IMR-90 (cell line): ENCODE results near the gene SMARCA4. TPM values are rescaled to one million over a fixed set of nuclear protein-coding genes. Genes with fewer than 3 reads are reported as not detected.

ENCODE experiments used
- ATAC-seq: fragments of 200-7000 bp; cut with Tn5 transposase; 2 replicates; pipeline ENCODE4 v1.9.1; 2020; ENCODE audit warnings: low read depth, mild to moderate bottlenecking, moderate library complexity
- BruUV-seq: library from RNA; stranded (reverse); fragments of 400-500 nt; replicated peaks from 2 replicates; lab custom pipeline; 2021; lab: Mats Ljungman, UMichigan
- CTCF ChIA-PET: fragments of 300-600 bp; formaldehyde crosslinking; extraction: SDS; loops from one replicate; lab custom pipeline; 2021; ENCODE audit warnings: antibody characterized with exemption; lab: Yijun Ruan, JAX
- POLR2A ChIA-PET: fragments of 300-600 bp; sonication (Branson Sonifier 250); formaldehyde crosslinking; loops from one replicate; lab custom pipeline; 2022; ENCODE audit warnings: antibody characterized with exemption; ENCODE audit not compliant: unreplicated experiment; lab: Charles Lee
- DNase-seq: peaks from one replicate; pipeline ENCODE4 v3.0.0; 2013
- H2AFZ ChIP-seq: replicated peaks from 2 replicates; pipeline ENCODE3; 2013; ENCODE audit warnings: low read length, mild to moderate bottlenecking; ENCODE audit not compliant: poor library complexity
- H2AK5ac ChIP-seq: 2 replicates; pipeline ENCODE4 v1.6.1; 2013; ENCODE audit warnings: low read depth, low read length, inconsistent platforms
- H2AK9ac ChIP-seq: replicated peaks from 2 replicates; pipeline ENCODE3; 2013; ENCODE audit warnings: mild to moderate bottlenecking, low read depth, low read length, moderate library complexity; ENCODE audit not compliant: poor library complexity
- H2BK120ac ChIP-seq: 2 replicates; pipeline ENCODE4 v1.6.1; 2013; ENCODE audit warnings: low read depth, low read length, inconsistent platforms
- H2BK15ac ChIP-seq: 3 replicates; pipeline ENCODE4 v1.6.1; 2013; ENCODE audit warnings: low read depth, low read length, inconsistent platforms
- H2BK20ac ChIP-seq: 2 replicates; pipeline ENCODE4 v1.6.1; 2013; ENCODE audit warnings: low read depth, mild to moderate bottlenecking, inconsistent platforms, low read length, moderate library complexity
- H2BK5ac ChIP-seq: 2 replicates; pipeline ENCODE4 v1.6.1; 2013; ENCODE audit warnings: mild to moderate bottlenecking, low read depth, low read length, inconsistent platforms; ENCODE audit not compliant: poor library complexity, severe bottlenecking
- H3K14ac ChIP-seq: replicated peaks from 2 replicates; pipeline ENCODE4 v1.6.1; 2013; ENCODE audit warnings: low read depth, low read length, inconsistent platforms
- H3K18ac ChIP-seq: 2 replicates; pipeline ENCODE4 v1.6.1; 2013; ENCODE audit warnings: low read depth, low read length, control low read depth
- H3K23ac ChIP-seq: 2 replicates; pipeline ENCODE4 v1.6.1; 2013; ENCODE audit warnings: low read depth, low read length, inconsistent platforms
- H3K27ac ChIP-seq: 2 replicates; pipeline ENCODE4 v1.5.1; 2013; ENCODE audit warnings: mild to moderate bottlenecking, control low read depth, low read length; ENCODE audit not compliant: insufficient read depth
- H3K27me3 ChIP-seq: 2 replicates; pipeline ENCODE4 v1.6.1; 2013; ENCODE audit warnings: low read length; ENCODE audit not compliant: control insufficient read depth, insufficient read depth
- H3K36me3 ChIP-seq: 2 replicates; pipeline ENCODE4 v1.6.1; 2013; ENCODE audit warnings: low read length, mixed read lengths; ENCODE audit not compliant: control insufficient read depth, insufficient read depth
- H3K4ac ChIP-seq: 2 replicates; pipeline ENCODE4 v1.6.1; 2013; ENCODE audit warnings: low read depth, low read length, inconsistent platforms
- H3K4me1 ChIP-seq: 2 replicates; pipeline ENCODE4 v1.6.1; 2013; ENCODE audit warnings: low read length, mixed read lengths; ENCODE audit not compliant: control insufficient read depth, insufficient read depth
- H3K4me2 ChIP-seq: 2 replicates; pipeline ENCODE4 v1.6.1; 2013; ENCODE audit warnings: low read depth, mild to moderate bottlenecking, control low read depth, low read length, moderate library complexity
- H3K4me3 ChIP-seq: 2 replicates; pipeline ENCODE4 v1.5.1; 2013; ENCODE audit warnings: low read depth, mild to moderate bottlenecking, control low read depth, low read length, moderate library complexity; ENCODE audit not compliant: insufficient read depth
- H3K56ac ChIP-seq: 2 replicates; pipeline ENCODE4 v1.6.1; 2013; ENCODE audit warnings: low read length, inconsistent platforms; ENCODE audit not compliant: insufficient read depth; ENCODE audit errors: extremely low read depth
- H3K79me1 ChIP-seq, 2 experiments: 2 replicates each; pipeline ENCODE4 v1.6.1; 2013; ENCODE audit warnings: low read length in 2 of 2, inconsistent platforms in 1 of 2, low read depth in 1 of 2
- H3K9ac ChIP-seq: 2 replicates; pipeline ENCODE4 v1.6.1; 2013; ENCODE audit warnings: low read depth, low read length, control low read depth
- H3K9me1 ChIP-seq: 2 replicates; pipeline ENCODE4 v1.6.1; 2013; ENCODE audit warnings: low read length, inconsistent platforms; ENCODE audit not compliant: insufficient read depth
- H3K9me3 ChIP-seq: 2 replicates; pipeline ENCODE4 v1.6.1; 2013; ENCODE audit warnings: low read length; ENCODE audit not compliant: control insufficient read depth, insufficient read depth
- H4K20me1 ChIP-seq: 2 replicates; pipeline ENCODE4 v1.6.1; 2013; ENCODE audit warnings: low read length, inconsistent platforms; ENCODE audit not compliant: insufficient read depth
- H4K5ac ChIP-seq: 2 replicates; pipeline ENCODE4 v1.6.1; 2013; ENCODE audit warnings: mild to moderate bottlenecking, low read depth, low read length, control low read depth
- H4K8ac ChIP-seq, 2 experiments: 2 replicates each; pipeline ENCODE4 v1.6.1; 2013; ENCODE audit warnings: low read depth in 2 of 2, low read length in 2 of 2, control low read depth in 1 of 2, inconsistent platforms in 1 of 2
- H4K91ac ChIP-seq: 2 replicates; pipeline ENCODE4 v1.6.1; 2013; ENCODE audit warnings: low read depth, low read length, inconsistent platforms; ENCODE audit not compliant: insufficient read depth
- BHLHE40 ChIP-seq: fragments of 150-350 bp; IDR thresholded peaks from 2 replicates; pipeline ENCODE4 v1.6.1; 2016; ENCODE audit warnings: mild to moderate bottlenecking, low read depth, low read length
- CEBPB ChIP-seq: IDR thresholded peaks from 2 replicates; pipeline ENCODE4 v1.6.1; 2012; ENCODE audit warnings: low read depth, low read length, improper control_type of control experiment
- MAFK ChIP-seq: IDR thresholded peaks from 2 replicates; pipeline ENCODE4 v1.6.1; 2012; ENCODE audit warnings: low read depth, low read length, improper control_type of control experiment
- NFE2L2 ChIP-seq: fragments of 150-350 bp; IDR thresholded peaks from 2 replicates; pipeline ENCODE4 v1.6.1; 2016; ENCODE audit warnings: low read depth, mild to moderate bottlenecking, low read length
- USF2 ChIP-seq: fragments of 150-350 bp; IDR thresholded peaks from 2 replicates; pipeline ENCODE4 v1.6.1; 2017; ENCODE audit warnings: mild to moderate bottlenecking, antibody characterized with exemption, low read length, low read depth
- WGBS, 2 experiments: methylation state at CpG; one replicate each; pipeline versions ENCODE4 v1.1.5 to v1.1.7; 2013; ENCODE audit warnings: missing lambda C conversion rate in 2 of 2; ENCODE audit not compliant: insufficient read length in 1 of 2; ENCODE audit errors: extremely low coverage in 2 of 2; 5-methylcytosine and 5-hydroxymethylcytosine counted together
- dilution Hi-C: fragments of 300-500 bp; cut with HindIII; formaldehyde crosslinking; loops from one replicate; pipeline ENCODE4 v1.14.3; 2018; ENCODE audit warnings: low sequenced_read_pairs; ENCODE audit not compliant: unreplicated experiment
- in situ Hi-C: fragments of 300-500 bp; cut with MboI; formaldehyde crosslinking; loops from 3 replicates; pipeline ENCODE4 v1.14.3; 2019; ENCODE audit warnings: low sequenced_read_pairs, inconsistent platforms, mixed read lengths
- intact Hi-C: fragments of 100-400 bp; cut with micrococcal nuclease; formaldehyde crosslinking; loops from 2 replicates; pipeline ENCODE4 v1.10.0; 2022
- polyA plus RNA-seq, 3 experiments: library from polyadenylated mRNA; depleted of rRNA; stranded (reverse); fragments of >200 nt; gene quantifications; 2 replicates each; pipeline ENCODE4 v1.2.3, GENCODE V29; 2012; ENCODE audit warnings: low replicate concordance in 1 of 3
- total RNA-seq: library from RNA; depleted of rRNA; stranded (reverse); fragments of >200 nt; gene quantifications from 2 replicates; pipeline ENCODE4 v1.2.3, GENCODE V29; 2012

The SMARCA4 gene
- total and polyA plus RNA-seq, 2 of the 4 experiments (the other 2 are of a cell fraction): 41.4 to 85.6 TPM

DNA sequence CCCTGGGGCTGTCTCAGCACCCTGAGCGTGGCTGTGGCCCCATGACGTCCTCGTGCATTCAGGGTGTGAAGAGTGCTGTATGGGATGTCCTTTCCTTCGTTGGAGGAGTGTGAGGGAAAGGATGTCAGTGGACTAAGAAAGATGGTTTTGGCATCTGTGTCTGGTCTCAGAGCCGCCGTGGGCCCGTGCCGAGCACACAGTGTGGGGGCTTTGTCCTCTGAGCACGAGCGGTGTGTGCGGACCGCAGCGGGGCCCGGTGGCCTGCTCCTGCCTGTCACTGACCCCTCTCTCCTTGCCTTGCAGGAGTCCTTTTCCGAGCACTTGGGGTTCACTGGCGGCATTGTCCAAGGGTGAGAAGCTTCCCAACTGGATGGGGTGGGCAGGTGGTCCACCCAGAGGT is 65.2 kb downstream of the SMARCA4 start:
- Histone ChIP-seq H2BK15ac (no peak overlapping the region), H3K36me3 (peaks cover 91% of the 10 kb centered on the region), H2BK20ac (no peak overlapping the region), H3K4ac (no peak overlapping the region), H2AK5ac (no peak overlapping the region), H3K14ac (no peak overlapping the region), H3K4me1 (no peaks in the 10 kb centered on the region), H4K20me1 (peaks cover 10% of the 10 kb centered on the region; the same call in 1 of the 2 replicates), H3K4me3 (no peak overlapping the region), H3K27ac (no peak overlapping the region), H3K4me2 (no peak overlapping the region), H3K27me3 (no peaks in the 10 kb centered on the region), H2BK120ac (no peak overlapping the region), H3K9me1 (no peaks in the 10 kb centered on the region), H2BK5ac (no peak overlapping the region), H3K18ac (no peak overlapping the region), H3K23ac (no peak overlapping the region), H2AFZ (no peak overlapping the region), H4K5ac (no peak overlapping the region), H3K9me3 (no peaks in the 10 kb centered on the region), H3K56ac (no peak overlapping the region), H2AK9ac (no peak overlapping the region), H4K8ac (no peak overlapping the region), H3K9ac (no peak overlapping the region), H3K79me1 (peaks cover 4 to 36% of the 10 kb centered on the region in 2 experiments; a peak in 3 of 4 replicates), H4K91ac (no peak overlapping the region)
- no TSS peak for BruUV-seq
- CTCF ChIA-PET: no interaction called here
- dilution Hi-C loops (no loop called here), intact Hi-C loops (no loop called here), in situ Hi-C loops (no loop called here)
- no peak for DNase-seq
- 94% methylated on average over 11 of the region's 16 CpGs; no CpG with 5 or more reads in 1 of the 2 experiments for WGBS, 2 experiments
- no peak for ATAC-seq
- POLR2A ChIA-PET: no interaction called here
- TF ChIP-seq NFE2L2 (no peak), MAFK (no peak), BHLHE40 (no peak), USF2 (no peak), CEBPB (no peak)
